ENCODE data around the gene OPA1. TPM values are rescaled to one million over a fixed set of nuclear protein-coding genes. Genes with fewer than 3 reads are reported as not detected.
A peak's percentile ranks its signal among the peaks of the same experiment; 100 is the strongest.
"Not testable (repeated sequence)": the region's sequence is repeated elsewhere in the genome, so short reads cannot be mapped to it uniquely, and the experiment has no call there.

Gene OPA1
- total RNA-seq, 4 donors from 2014 or later, result 45.3 to 78.8 (median 48.7) TPM

GRCh38 chr3:193595939-193596487, 3.0 kb downstream of the OPA1 start:
- Histone ChIP-seq H3K27me3 (no peaks in the 10 kb centered on the region), H3K9me3 (no peaks in the 10 kb centered on the region), H3K27ac (no peak overlapping the region), H3K36me3 (peaks cover 0 to 3% of the 10 kb centered on the region in 2 donors), H3K4me3 (replicated peaks in 1 of 3) (no peak overlapping the region), H3K4me1 (peaks cover 14 to 16% of the 10 kb centered on the region in 2 donors)
- 97 to 98% methylated on average over 5 of the region's 5 CpGs for WGBS, 2 donors
- intact Hi-C loops (cut with DNase I), result no loop called here
- no peak for TF ChIP-seq POLR2A (IDR thresholded peaks at IDR 0.05)
- TF ChIP-seq, protein P1, sequence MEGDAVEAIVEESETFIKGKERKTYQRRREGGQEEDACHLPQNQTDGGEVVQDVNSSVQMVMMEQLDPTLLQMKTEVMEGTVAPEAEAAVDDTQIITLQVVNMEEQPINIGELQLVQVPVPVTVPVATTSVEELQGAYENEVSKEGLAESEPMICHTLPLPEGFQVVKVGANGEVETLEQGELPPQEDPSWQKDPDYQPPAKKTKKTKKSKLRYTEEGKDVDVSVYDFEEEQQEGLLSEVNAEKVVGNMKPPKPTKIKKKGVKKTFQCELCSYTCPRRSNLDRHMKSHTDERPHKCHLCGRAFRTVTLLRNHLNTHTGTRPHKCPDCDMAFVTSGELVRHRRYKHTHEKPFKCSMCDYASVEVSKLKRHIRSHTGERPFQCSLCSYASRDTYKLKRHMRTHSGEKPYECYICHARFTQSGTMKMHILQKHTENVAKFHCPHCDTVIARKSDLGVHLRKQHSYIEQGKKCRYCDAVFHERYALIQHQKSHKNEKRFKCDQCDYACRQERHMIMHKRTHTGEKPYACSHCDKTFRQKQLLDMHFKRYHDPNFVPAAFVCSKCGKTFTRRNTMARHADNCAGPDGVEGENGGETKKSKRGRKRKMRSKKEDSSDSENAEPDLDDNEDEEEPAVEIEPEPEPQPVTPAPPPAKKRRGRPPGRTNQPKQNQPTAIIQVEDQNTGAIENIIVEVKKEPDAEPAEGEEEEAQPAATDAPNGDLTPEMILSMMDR (IDR thresholded peaks at IDR 0.05), result no peak
- no peak for DNase-seq

DNA sequence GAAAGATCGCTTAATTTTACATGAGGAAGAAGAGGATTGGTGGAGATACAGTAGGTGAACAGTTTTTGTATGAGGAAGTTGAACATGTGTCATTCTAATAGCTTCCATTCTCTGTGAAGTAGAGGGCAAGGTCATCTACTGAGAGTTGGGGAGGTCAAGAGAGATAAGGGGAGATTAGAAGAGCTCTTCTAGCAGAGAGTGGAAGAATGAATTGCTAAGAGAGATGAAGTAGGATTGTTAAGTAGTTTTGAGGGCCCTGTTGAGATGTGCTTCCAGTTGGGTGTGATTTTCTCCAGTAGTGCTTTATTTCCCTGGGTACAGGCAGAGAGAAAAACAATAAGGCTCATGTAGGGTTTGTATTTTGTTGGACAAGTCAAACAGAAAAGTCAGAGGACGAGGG, 5.2 kb downstream of the OPA1 start:
- Histone ChIP-seq H3K4me1 (peaks cover 13 to 14% of the 10 kb centered on the region in 2 donors), H3K4me3 (replicated peaks in 1 of 3) (no peak overlapping the region), H3K9me3 (no peaks in the 10 kb centered on the region), H3K27me3 (no peaks in the 10 kb centered on the region), H3K27ac (no peak overlapping the region), H3K36me3 (peaks cover 0 to 3% of the 10 kb centered on the region in 2 donors)
- TF ChIP-seq, protein P1 (IDR thresholded peaks at IDR 0.05), result no peak
- no peak for TF ChIP-seq POLR2A (IDR thresholded peaks at IDR 0.05)
- intact Hi-C loops (cut with DNase I), result no loop called here
- 68 to 83% methylated on average over 2 of the region's 2 CpGs for WGBS, 2 donors
- no peak for DNase-seq

GRCh38 chr3:193599393-193599792, 6.4 kb downstream of the OPA1 start:
- intact Hi-C loops (cut with DNase I), result no loop called here
- no peak for TF ChIP-seq POLR2A (IDR thresholded peaks at IDR 0.05)
- TF ChIP-seq, protein P1 (IDR thresholded peaks at IDR 0.05), result no peak
- Histone ChIP-seq H3K27ac (no peak overlapping the region), H3K27me3 (no peaks in the 10 kb centered on the region), H3K4me3 (replicated peaks in 1 of 3) (no peak overlapping the region), H3K36me3 (peaks cover 0 to 3% of the 10 kb centered on the region in 2 donors), H3K9me3 (no peaks in the 10 kb centered on the region), H3K4me1 (peaks cover 7 to 9% of the 10 kb centered on the region in 2 donors)
- no peak for DNase-seq
- 95 to 97% methylated on average over 1 of the region's 1 CpG for WGBS, 2 donors

DNA sequence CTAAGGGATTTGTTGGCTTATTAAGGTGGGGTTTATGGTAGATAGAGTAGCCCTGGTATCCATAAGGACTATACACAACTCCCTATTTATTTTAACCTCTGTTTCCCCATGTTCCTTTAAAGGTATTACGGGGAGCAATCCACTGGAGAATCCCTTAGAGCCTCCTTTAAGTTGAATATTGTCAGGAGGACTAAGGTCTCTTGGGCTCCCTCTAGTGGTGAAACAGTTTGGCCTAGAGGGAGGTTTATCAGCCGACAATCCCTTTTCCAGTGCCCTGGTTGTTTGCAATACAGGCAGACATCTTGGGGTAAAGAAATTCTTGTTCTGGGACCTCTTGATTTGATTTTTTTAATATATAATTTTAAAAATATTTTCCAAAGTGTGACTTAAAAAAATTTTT, 12.9 kb downstream of the OPA1 start:
- WGBS, 2 donors, result 35 to 45% methylated on average over 2 of the region's 2 CpGs
- Histone ChIP-seq H3K27ac (no peak overlapping the region), H3K36me3 (no peaks in the 10 kb centered on the region), H3K27me3 (no peaks in the 10 kb centered on the region), H3K4me3 (replicated peaks in 1 of 3) (no peak overlapping the region), H3K4me1 (no peaks in the 10 kb centered on the region), H3K9me3 (no peaks in the 10 kb centered on the region)
- DNase-seq, result peak; percentile 44 to 45
- intact Hi-C loops (cut with DNase I), result no loop called here
- TF ChIP-seq, protein P1 (IDR thresholded peaks at IDR 0.05), result peak; percentile 54 to 79 (median 58)
- no peak for TF ChIP-seq POLR2A (IDR thresholded peaks at IDR 0.05)

DNA sequence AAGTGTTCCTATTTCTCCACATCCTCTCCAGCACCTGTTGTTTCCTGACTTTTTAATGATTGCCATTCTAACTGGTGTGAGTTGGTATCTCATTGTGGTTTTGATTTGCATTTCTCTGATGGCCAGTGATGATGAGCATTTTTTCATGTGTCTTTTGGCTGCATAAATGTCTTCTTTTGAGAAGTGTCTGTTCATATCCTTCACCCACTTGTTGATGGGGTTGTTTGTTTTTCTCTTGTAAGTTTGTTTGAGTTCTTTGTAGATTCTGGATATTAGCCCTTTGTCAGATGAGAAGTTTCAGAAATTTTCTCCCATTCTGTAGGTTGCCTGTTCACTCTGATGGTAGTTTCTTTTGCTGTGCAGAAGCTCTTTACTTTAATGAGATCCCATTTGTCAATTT, 13.9 kb downstream of the OPA1 start:
- H3K9me3 ChIP-seq; H3K27ac ChIP-seq; H3K4me1 ChIP-seq; H3K27me3 ChIP-seq; H3K4me3 ChIP-seq (replicated peaks in 1 of 3); DNase-seq; H3K36me3 ChIP-seq; intact Hi-C loops (cut with DNase I): not testable (repeated sequence)

GRCh38 chr3:193610516-193610915, 17.5 kb downstream of the OPA1 start:
- H3K36me3 ChIP-seq; H3K4me3 ChIP-seq (replicated peaks in 1 of 3); H3K4me1 ChIP-seq; DNase-seq; H3K27ac ChIP-seq; H3K27me3 ChIP-seq; H3K9me3 ChIP-seq; intact Hi-C loops (cut with DNase I): not testable (repeated sequence)
- 98 to 100% methylated on average over 5 to 9 of the region's 11 CpGs for WGBS, 2 donors

All from thyroid gland (tissue), 4 donors.